HG03159 (cell line): ENCODE results near the gene PIP5K1A.
"Not testable (repeated sequence)": the region's sequence is repeated elsewhere in the genome, so short reads cannot be mapped to it uniquely, and the experiment has no call there.

Experiments used
- ATAC-seq: cut with Tn5 transposase; IDR thresholded peaks from one replicate; pipeline ENCODE4 v1.9.1; 2021; ENCODE audit warnings: mild to moderate bottlenecking, moderate library complexity; ENCODE audit not compliant: unreplicated experiment

The PIP5K1A gene

GRCh38 chr1:151192047-151192446, 6.3 kb upstream of the PIP5K1A start:
- ATAC-seq = no peak

- no peak for ATAC-seq
These were observed 5.0 kb upstream of the PIP5K1A start for GRCh38 chr1:151193304-151193703.

- no peak for ATAC-seq
These were observed 4.5 kb upstream of the PIP5K1A start for GRCh38 chr1:151193856-151194255.

GRCh38 chr1:151194894-151195594, 3.3 kb upstream of the PIP5K1A start:
- not testable (repeated sequence) for ATAC-seq

- no peak for ATAC-seq
These were observed 2.0 kb upstream of the PIP5K1A start for GRCh38 chr1:151196292-151196800.

GRCh38 chr1:151197863-151198253, 494 bp upstream of the PIP5K1A start:
- ATAC-seq = no peak

GRCh38 chr1:151199873-151200581, 1.7 kb downstream of the PIP5K1A start:
- ATAC-seq = no peak

- not testable (repeated sequence) for ATAC-seq
These were observed 7.1 kb downstream of the PIP5K1A start for GRCh38 chr1:151205381-151205965.

- no peak for ATAC-seq
These were observed 12.5 kb downstream of the PIP5K1A start for GRCh38 chr1:151210830-151211229.

- ATAC-seq = no peak
These were observed 13.8 kb downstream of the PIP5K1A start for GRCh38 chr1:151211972-151212705.

- ATAC-seq = no peak
These were observed 15.2 kb downstream of the PIP5K1A start for GRCh38 chr1:151213560-151213959.

GRCh38 chr1:151221616-151222015, 23.3 kb downstream of the PIP5K1A start:
- no peak for ATAC-seq

- no peak for ATAC-seq
These were observed 23.8 kb downstream of the PIP5K1A start for GRCh38 chr1:151222130-151222529.

GRCh38 chr1:151235235-151235634, 36.9 kb downstream of the PIP5K1A start:
- ATAC-seq = no peak

GRCh38 chr1:151237678-151238466, 39.5 kb downstream of the PIP5K1A start:
- ATAC-seq = no peak

GRCh38 chr1:151238467-151238739, 40.1 kb downstream of the PIP5K1A start:
- no peak for ATAC-seq

- no peak for ATAC-seq
These were observed 44.1 kb downstream of the PIP5K1A start for GRCh38 chr1:151242442-151242841.

GRCh38 chr1:151243683-151244216, 45.4 kb downstream of the PIP5K1A start:
- ATAC-seq = no peak

- no peak for ATAC-seq
These were observed 48.4 kb downstream of the PIP5K1A start for GRCh38 chr1:151246786-151247185.
